Measurements from ENCODE around the gene MEF2B.

DNA sequence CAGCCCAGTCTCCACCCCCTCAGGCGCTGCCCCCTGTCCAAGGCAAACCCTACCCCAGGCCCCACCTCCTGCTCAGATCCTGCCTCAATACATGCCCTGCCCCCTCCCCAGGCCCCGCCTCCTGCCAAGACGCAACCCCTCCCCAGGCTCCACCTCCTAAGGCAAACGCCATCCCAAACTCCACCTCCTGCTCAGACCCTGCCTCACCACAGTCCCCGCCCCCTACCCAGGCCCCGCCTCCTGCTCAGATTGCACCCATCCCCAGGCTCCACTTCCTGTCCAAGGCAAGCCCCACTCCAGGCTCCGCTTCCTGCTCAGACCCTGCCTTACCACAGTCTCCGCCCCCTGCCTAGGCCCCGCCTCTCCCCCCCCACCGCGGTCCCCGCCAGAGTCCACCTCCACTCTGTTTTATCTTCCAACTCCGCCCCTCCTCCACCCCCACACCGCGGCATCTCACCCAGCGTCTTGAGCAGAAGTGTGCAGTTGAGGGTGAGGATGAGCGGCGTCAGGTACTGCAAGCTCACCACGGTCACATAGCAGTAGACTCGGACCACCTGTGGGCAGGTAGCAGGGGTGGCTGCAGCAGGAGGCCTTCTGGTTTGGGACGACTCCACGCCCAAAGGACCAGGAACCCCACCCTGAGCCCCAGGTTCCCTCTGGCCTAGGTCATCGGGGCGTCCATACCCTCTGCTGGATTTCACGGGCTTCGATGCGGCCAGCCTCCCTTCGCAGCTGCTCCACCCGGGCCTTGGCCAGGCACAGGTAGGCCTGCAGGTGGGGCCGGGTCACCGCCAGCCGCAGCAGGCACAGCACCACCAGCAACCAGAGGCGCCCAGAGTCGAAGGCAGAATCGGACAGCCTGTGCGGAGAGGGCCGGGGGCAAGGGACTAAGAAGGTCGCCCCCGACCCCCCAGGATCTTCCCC lies 49.5 kb downstream of the MEF2B start:
- TF ChIP-seq MAX (IDR thresholded peaks at IDR 0.05; ENCODE audit: insufficient read depth, insufficient read length): no peak
- TF ChIP-seq POLR2A (IDR thresholded peaks at IDR 0.05; ENCODE audit: low read depth, low read length): no peak
- TF ChIP-seq, protein P1, sequence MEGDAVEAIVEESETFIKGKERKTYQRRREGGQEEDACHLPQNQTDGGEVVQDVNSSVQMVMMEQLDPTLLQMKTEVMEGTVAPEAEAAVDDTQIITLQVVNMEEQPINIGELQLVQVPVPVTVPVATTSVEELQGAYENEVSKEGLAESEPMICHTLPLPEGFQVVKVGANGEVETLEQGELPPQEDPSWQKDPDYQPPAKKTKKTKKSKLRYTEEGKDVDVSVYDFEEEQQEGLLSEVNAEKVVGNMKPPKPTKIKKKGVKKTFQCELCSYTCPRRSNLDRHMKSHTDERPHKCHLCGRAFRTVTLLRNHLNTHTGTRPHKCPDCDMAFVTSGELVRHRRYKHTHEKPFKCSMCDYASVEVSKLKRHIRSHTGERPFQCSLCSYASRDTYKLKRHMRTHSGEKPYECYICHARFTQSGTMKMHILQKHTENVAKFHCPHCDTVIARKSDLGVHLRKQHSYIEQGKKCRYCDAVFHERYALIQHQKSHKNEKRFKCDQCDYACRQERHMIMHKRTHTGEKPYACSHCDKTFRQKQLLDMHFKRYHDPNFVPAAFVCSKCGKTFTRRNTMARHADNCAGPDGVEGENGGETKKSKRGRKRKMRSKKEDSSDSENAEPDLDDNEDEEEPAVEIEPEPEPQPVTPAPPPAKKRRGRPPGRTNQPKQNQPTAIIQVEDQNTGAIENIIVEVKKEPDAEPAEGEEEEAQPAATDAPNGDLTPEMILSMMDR (IDR thresholded peaks at IDR 0.05; ENCODE audit: extremely low read depth in 1 of 2, insufficient read depth in 1 of 2, low read depth in 1 of 2, low read length in 2 of 2): no peak
- TF ChIP-seq POLR2AphosphoS5 (IDR thresholded peaks at IDR 0.05; ENCODE audit: insufficient read depth, low read depth, low read length): no peak
- TF ChIP-seq EZH2 (IDR thresholded peaks at IDR 0.05; ENCODE audit: borderline replicate concordance, low read depth, low read length, severe bottlenecking): no peak
- TF ChIP-seq FOS (IDR thresholded peaks at IDR 0.05; ENCODE audit: borderline replicate concordance, insufficient read depth, low read length): no peak
- no peak for TF ChIP-seq MYC (IDR thresholded peaks at IDR 0.05; ENCODE audit: low read depth, low read length)
- TF ChIP-seq JUN (IDR thresholded peaks at IDR 0.05; ENCODE audit: borderline replicate concordance, insufficient read depth, insufficient read length, low read depth): no peak
